Neural progenitor cell (in vitro differentiated cells): ENCODE results near the gene DNAH3. TPM values are rescaled to one million over a fixed set of nuclear protein-coding genes. Genes with fewer than 3 reads are reported as not detected.

Experiments used
- DNase-seq: peaks from one replicate; pipeline ENCODE4 v3.0.0-alpha.2; 2016; ENCODE audit warnings: low spot score
- H2AFZ ChIP-seq: fragments of 200-600 bp; sonication (generic); replicated peaks from 2 replicates; pipeline ENCODE4 v1.6.1; 2016; ENCODE audit warnings: antibody characterized with exemption
- H3F3A ChIP-seq: fragments of 200-600 bp; sonication (generic); 2 replicates; pipeline ENCODE4 v1.6.1; 2016; ENCODE audit warnings: antibody characterized with exemption, low read depth
- H3K27ac ChIP-seq: fragments of 200-600 bp; sonication (generic); 2 replicates; pipeline ENCODE4 v1.5.1; 2016; ENCODE audit warnings: mild to moderate bottlenecking
- H3K27me3 ChIP-seq: fragments of 200-600 bp; sonication (generic); 2 replicates; pipeline ENCODE4 v1.6.1; 2016; ENCODE audit warnings: mild to moderate bottlenecking, moderate library complexity
- H3K36me3 ChIP-seq: fragments of 200-600 bp; sonication (generic); 2 replicates; pipeline ENCODE4 v1.5.1; 2016
- H3K4me1 ChIP-seq: fragments of 200-600 bp; sonication (generic); 2 replicates; pipeline ENCODE4 v1.6.1; 2016; ENCODE audit warnings: mixed run types
- H3K4me2 ChIP-seq: fragments of 200-600 bp; sonication (generic); 2 replicates; pipeline ENCODE4 v1.6.1; 2016
- H3K4me3 ChIP-seq: fragments of 200-600 bp; sonication (generic); 2 replicates; pipeline ENCODE4 v1.5.1; 2016
- H3K79me2 ChIP-seq: fragments of 200-600 bp; sonication (generic); 2 replicates; pipeline ENCODE4 v1.6.1; 2016; ENCODE audit warnings: low read depth
- H3K9ac ChIP-seq: fragments of 200-600 bp; sonication (generic); 2 replicates; pipeline ENCODE4 v1.6.1; 2016
- H3K9me3 ChIP-seq: fragments of 200-600 bp; sonication (generic); 2 replicates; pipeline ENCODE4 v1.5.1; 2016; ENCODE audit warnings: low read depth
- H4K20me1 ChIP-seq: fragments of 200-600 bp; sonication (generic); 2 replicates; pipeline ENCODE4 v1.6.1; 2016; ENCODE audit warnings: low read depth
- H3K27ac Mint-ChIP-seq: 3 replicates; pipeline ENCODE4 v1.8.0; 2021; ENCODE audit warnings: mixed read lengths
- H3K27me3 Mint-ChIP-seq: 2 replicates; pipeline ENCODE4 v1.8.0; 2022; ENCODE audit warnings: low read depth, mild to moderate bottlenecking, inconsistent platforms, moderate library complexity, mixed read lengths; ENCODE audit not compliant: insufficient read depth
- H3K36me3 Mint-ChIP-seq: 3 replicates; pipeline ENCODE4 v1.8.0; 2021; ENCODE audit warnings: mixed read lengths
- H3K4me1 Mint-ChIP-seq: 3 replicates; pipeline ENCODE4 v1.8.0; 2021; ENCODE audit warnings: mixed read lengths
- H3K4me3 Mint-ChIP-seq: 3 replicates; pipeline ENCODE4 v1.8.0; 2021; ENCODE audit warnings: mild to moderate bottlenecking, moderate library complexity, mixed read lengths
- H3K9me3 Mint-ChIP-seq: 3 replicates; pipeline ENCODE4 v1.8.0; 2020; ENCODE audit warnings: mixed read lengths
- EZH2 ChIP-seq: fragments of 200-600 bp; sonication (generic); IDR thresholded peaks from 2 replicates; pipeline ENCODE4 v1.6.1; 2017; ENCODE audit warnings: antibody characterized with exemption, mild to moderate bottlenecking, moderate library complexity
- EZH2phosphoT487 ChIP-seq: fragments of 200-600 bp; sonication (generic); IDR thresholded peaks from 2 replicates; pipeline ENCODE4 v1.6.1; 2017; ENCODE audit warnings: antibody characterized with exemption
- total RNA-seq: library from RNA; depleted of rRNA; stranded (reverse); fragments of >200 nt; gene quantifications from 2 replicates; pipeline ENCODE4 v1.2.3, GENCODE V29; 2015; ENCODE audit warnings: low replicate concordance
- TF ChIP-seq, protein P1 (sequence below): fragments of 200-600 bp; sonication (generic); IDR thresholded peaks from 2 replicates; pipeline ENCODE4 v1.5.1; 2017; ENCODE audit warnings: antibody characterized with exemption, mild to moderate bottlenecking

The DNAH3 gene
- total RNA-seq, 1 donor from 2014 or later, result 0.92 TPM

DNA sequence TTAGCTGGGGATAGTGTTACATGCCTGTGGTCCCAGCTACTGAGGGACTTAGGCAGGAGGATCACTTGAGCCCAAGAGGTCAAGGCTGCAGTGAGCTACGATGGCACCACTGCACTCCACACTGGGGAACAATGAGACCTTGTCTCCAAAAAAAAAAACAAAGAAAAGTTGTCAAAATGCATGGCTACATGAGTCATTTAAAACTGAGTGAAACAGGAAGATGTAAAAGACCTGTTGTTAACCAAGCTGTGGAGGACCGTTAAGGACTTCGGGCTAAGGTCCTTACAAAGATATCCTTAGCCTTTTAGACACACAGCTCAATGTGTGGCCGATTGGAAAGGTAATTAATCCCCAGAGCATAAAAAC, 35.7 kb upstream of the DNAH3 start:
- H3K79me2 ChIP-seq, result no peaks in the 10 kb centered on the region
- Mint-ChIP-seq H3K9me3 (peaks cover 20% of the 10 kb centered on the region), H3K36me3 (peaks cover 17% of the 10 kb centered on the region), H3K27me3 (peaks cover 2% of the 10 kb centered on the region), H3K4me1 (no peaks in the 10 kb centered on the region), H3K4me3 (no peak overlapping the region), H3K27ac (no peak overlapping the region)
- H3K27me3 ChIP-seq, result peaks cover 16% of the 10 kb centered on the region
- H3K9me3 ChIP-seq, result no peaks in the 10 kb centered on the region
- H3K36me3 ChIP-seq, result no peaks in the 10 kb centered on the region
- TF ChIP-seq EZH2, result no peak
- TF ChIP-seq, protein P1, sequence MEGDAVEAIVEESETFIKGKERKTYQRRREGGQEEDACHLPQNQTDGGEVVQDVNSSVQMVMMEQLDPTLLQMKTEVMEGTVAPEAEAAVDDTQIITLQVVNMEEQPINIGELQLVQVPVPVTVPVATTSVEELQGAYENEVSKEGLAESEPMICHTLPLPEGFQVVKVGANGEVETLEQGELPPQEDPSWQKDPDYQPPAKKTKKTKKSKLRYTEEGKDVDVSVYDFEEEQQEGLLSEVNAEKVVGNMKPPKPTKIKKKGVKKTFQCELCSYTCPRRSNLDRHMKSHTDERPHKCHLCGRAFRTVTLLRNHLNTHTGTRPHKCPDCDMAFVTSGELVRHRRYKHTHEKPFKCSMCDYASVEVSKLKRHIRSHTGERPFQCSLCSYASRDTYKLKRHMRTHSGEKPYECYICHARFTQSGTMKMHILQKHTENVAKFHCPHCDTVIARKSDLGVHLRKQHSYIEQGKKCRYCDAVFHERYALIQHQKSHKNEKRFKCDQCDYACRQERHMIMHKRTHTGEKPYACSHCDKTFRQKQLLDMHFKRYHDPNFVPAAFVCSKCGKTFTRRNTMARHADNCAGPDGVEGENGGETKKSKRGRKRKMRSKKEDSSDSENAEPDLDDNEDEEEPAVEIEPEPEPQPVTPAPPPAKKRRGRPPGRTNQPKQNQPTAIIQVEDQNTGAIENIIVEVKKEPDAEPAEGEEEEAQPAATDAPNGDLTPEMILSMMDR, result no peak
- H3F3A ChIP-seq, result no peaks in the 10 kb centered on the region
- H3K27ac ChIP-seq, result no peak overlapping the region
- no peak for DNase-seq
- no peak overlapping the region for H3K4me2 ChIP-seq
- H3K4me1 ChIP-seq, result no peaks in the 10 kb centered on the region
- no peaks in the 10 kb centered on the region for H4K20me1 ChIP-seq
- no peak overlapping the region for H3K4me3 ChIP-seq
- H3K9ac ChIP-seq, result no peak overlapping the region
- H2AFZ ChIP-seq, result no peak overlapping the region

DNA sequence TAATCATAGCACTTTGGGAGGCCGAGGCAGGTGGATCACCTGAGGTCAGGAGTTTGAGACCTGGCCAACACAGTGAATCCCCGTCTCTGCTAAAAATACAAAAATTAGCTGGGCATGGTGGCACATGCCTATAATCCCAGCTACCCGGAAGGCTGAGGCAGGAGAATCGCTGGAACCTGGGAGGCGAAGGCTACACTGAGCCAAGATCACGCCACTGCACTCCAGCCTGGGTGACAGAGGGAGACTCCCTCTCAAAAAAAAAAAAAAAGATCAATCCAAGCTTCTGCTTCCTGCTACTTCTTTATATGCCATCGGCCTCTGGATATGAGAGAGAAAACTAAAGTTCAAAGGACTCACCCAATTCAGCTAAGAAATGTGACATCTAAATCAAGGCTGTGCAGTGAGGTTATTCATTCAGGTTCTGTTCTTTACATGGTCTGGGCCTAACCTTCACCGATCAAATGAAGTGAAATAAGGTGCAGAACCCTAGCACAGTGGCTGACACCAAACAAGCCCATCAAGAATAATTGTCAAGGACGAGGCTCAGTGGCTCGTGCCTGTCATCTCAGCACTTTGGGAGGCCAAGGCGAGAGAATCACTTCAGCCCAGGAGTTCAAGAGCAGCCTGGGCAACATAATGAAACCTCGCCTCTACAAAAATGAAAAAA, 35.1 kb upstream of the DNAH3 start:
- Histone ChIP-seq H3K4me3 (no peak overlapping the region), H3K4me2 (no peak overlapping the region), H3K79me2 (no peaks in the 10 kb centered on the region), H3K36me3 (no peaks in the 10 kb centered on the region), H3K27me3 (peaks cover 16% of the 10 kb centered on the region), H3K9me3 (no peaks in the 10 kb centered on the region), H4K20me1 (no peaks in the 10 kb centered on the region), H2AFZ (no peak overlapping the region), H3K27ac (no peak overlapping the region), H3F3A (no peaks in the 10 kb centered on the region), H3K9ac (no peak overlapping the region), H3K4me1 (no peaks in the 10 kb centered on the region)
- TF ChIP-seq EZH2phosphoT487 (no peak), EZH2 (no peak)
- TF ChIP-seq, protein P1, result no peak
- no peak for DNase-seq
- Mint-ChIP-seq H3K27ac (no peak overlapping the region), H3K4me3 (no peak overlapping the region), H3K4me1 (no peaks in the 10 kb centered on the region), H3K9me3 (peaks cover 22% of the 10 kb centered on the region), H3K27me3 (peaks cover 2% of the 10 kb centered on the region), H3K36me3 (peaks cover 21% of the 10 kb centered on the region)

DNA sequence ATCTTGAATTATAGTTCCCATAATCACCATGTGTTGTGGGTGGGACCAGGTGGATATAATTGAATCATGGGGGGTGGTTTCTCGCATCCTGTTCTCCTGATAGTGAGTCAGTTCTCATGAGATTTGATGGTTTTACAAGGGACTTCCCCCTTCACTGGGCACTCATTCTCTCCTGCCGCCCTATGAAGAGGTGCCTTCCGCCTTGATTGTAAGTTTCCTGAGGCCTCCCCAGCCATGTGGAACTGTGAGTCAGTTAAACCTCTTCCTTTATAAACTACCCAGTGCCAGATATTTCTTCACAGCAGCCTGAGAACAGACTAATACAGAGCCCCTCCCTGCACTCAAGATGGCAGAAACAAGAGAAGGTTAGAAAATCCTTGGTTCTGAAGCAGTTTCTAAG, 34.2 kb upstream of the DNAH3 start:
- H3K4me1 ChIP-seq, result no peaks in the 10 kb centered on the region
- H3K4me3 Mint-ChIP-seq, result no peak overlapping the region

More for the DNA sequence above, 34.2 kb upstream of the DNAH3 start:
- Histone ChIP-seq H3K27ac (no peak overlapping the region), H3K4me3 (no peak overlapping the region), H3K9me3 (no peaks in the 10 kb centered on the region), H3K9ac (no peak overlapping the region), H3F3A (no peaks in the 10 kb centered on the region), H3K4me2 (no peak overlapping the region), H4K20me1 (no peaks in the 10 kb centered on the region), H3K27me3 (peaks cover 12% of the 10 kb centered on the region), H2AFZ (no peak overlapping the region), H3K36me3 (no peaks in the 10 kb centered on the region), H3K79me2 (no peaks in the 10 kb centered on the region)
- no peak overlapping the region for H3K27ac Mint-ChIP-seq
- peaks cover 2% of the 10 kb centered on the region for H3K27me3 Mint-ChIP-seq
- no peaks in the 10 kb centered on the region for H3K4me1 Mint-ChIP-seq
- peaks cover 22% of the 10 kb centered on the region for H3K9me3 Mint-ChIP-seq
- H3K36me3 Mint-ChIP-seq, result peaks cover 24% of the 10 kb centered on the region
- no peak for TF ChIP-seq EZH2phosphoT487
- TF ChIP-seq EZH2, result no peak
- TF ChIP-seq, protein P1, result no peak
- DNase-seq, result no peak
